ENCODE data around the gene LETMD1.
"Not testable (repeated sequence)": the region's sequence is repeated elsewhere in the genome, so short reads cannot be mapped to it uniquely, and the experiment has no call there.

LETMD1 gene

DNA sequence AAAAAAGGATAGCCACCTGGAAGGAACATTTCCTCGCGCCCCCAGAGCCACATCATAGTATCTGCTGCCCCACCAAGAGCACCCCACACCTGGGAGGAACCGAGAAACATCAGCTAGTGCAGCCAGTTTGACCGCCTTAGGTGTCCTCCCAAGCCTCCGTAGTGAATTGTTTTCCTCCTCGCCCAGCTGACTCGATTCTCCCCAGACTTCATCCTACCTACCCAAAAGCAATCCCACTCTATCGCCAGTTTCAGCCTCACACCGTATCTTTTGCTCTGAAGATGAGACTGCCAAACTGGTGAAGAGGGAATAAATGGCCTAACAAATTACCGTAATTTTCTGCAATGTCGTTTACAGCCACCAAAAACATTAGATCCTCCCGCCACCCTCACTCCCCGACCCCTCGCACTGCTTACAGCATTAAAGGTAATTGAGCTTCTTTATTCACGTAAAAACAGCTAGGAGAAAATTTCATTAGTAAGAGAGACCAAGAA is 20.7 kb upstream of the LETMD1 start:
- no peak for DNase-seq

DNA sequence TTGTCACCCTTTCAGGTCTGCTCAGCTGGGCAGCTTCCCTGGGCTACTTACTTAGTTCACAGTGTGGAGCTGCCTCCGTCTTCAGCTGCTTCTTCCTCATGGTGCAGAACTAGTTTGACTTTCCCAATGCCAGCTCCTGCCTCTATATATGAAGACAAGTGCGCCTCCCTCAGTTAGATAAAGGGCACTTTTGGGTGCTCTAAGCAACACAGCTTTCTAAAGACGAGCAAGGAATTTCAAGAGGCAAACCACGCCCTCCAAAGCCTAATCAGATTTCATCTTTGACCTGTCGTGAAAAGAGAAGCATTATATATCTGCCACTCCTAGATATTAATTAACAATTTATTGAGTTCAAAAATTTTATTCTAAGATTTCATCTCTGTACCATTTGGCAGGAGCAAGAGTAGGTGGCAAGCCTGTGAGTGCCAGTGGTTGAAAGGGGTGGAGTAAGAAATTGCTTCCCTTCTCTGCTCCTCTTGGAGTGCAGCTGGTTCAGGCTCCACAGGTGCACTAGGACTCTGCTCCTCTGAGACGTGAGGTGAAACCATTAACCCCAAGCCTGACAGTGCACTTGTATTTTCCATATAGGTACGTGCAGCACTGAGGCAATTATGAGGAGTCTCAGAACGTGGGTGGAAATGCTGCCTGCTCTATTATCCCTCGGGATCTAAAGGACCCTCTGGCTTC is 19.9 kb upstream of the LETMD1 start:
- peak in 1 of 2 donors; percentile 13 for DNase-seq

DNA sequence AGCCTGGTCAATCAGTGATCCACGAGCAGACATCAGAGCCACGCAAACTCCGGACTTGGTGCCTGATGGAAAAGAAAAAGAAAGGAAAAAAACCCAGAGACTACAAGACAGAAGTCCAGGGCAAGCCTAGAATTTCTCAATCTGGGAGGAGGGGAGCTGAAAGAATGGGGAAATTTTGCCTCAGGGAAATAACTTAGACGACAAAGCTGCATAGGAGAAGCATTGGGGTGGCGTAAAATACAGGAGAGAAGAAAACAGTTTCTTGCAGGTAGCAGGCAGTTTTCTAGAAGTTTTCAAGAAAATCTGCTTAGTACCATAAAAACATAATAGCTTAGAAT is 19.3 kb upstream of the LETMD1 start:
- no peak for DNase-seq

DNA sequence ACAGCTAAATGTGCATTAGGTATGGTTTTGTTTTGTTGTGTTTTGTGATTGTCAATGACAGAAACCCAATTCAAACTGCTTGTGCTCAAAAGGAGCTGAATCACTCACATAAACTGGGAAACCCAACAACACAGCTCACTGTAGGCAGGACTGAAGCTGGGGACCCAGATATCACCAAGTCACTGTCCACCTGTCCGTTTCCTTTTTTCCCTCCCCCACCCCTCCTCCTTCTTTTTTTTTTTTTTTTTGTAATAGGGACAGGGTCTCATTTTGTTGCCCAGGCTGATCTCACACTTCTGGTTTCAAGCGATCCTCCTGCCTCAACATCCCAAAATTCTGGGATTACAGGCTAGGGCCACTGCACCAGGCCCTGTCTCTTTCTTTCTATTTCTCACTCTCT is 15.1 kb upstream of the LETMD1 start:
- no peak for DNase-seq

DNA sequence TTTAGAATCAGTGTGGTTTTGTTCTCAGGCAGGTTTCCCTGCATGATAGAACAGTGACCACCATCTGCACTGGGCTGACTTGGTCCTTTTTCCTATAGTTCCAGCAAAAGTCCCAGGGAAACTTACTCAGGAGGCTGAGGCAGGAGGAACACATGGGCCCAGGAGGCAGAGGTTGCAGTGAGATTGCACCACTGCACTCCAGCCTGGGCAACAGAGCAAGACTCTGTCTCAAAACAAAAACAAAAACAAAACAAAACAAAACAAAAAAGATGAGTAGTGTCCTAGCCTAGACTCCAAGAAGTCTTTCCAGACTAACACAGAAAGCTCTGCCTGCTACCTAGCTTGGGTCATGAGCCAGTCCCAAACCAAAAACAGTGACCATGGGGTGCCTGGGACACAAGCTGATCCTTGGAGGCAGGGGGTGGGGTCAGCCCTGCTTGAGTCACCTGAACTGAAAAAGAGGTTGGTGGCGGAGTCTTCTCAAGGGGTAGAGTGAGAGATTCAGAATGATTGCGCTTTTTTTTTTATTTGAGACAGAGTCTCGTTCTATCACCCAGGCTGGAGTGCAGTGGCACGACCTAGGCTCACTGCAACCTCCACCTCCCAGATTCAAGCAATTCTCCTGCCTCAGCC is 14.6 kb upstream of the LETMD1 start:
- DNase-seq: no peak

DNA sequence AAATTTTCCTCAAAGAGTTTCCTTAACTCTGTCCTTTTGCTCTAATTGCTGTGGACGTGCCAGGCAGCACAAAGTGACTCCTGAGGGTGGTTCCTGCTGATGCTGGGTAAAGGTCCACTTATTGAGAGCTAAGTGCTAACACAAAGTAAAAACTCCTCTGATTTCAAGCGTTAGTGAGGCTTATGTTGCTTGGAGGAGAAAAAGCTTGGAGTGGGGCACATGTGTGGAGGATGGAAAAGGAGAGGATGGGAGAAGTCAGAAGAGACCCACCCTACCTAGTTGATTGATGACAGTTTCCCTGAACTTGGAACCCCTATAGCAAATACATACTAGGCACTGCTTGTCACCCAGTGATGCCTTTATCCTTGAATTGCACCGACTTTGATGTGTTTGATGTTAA is 11.8 kb upstream of the LETMD1 start:
- DNase-seq: no peak

DNA sequence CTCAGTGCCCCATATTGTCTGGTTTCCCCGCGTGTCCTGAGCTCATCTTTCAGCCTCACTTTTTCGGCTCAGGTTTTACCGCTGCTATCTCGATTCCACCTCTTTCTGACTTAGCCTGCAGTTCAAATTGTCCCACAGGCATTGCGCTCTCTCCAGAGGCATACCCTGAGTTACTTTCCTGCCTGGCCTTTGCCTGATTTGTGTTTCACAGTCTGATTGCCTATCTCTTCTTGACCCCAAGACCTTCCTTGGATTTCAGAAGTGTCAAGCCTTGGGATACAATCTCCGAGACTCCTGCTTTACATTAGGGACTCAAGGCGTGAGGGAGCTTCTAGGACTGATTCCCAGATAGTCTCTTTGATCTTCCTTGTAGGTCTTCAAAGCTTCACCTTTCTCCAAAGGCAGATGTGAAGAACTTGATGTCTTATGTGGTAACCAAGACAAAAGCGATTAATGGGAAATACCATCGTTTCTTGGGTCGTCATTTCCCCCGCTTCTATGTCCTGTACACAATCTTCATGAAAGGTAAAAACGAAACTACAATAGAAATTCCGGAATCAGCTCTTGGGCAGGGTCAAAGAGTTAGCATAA is 629 bp downstream of the LETMD1 start:
- no peak for DNase-seq

DNA sequence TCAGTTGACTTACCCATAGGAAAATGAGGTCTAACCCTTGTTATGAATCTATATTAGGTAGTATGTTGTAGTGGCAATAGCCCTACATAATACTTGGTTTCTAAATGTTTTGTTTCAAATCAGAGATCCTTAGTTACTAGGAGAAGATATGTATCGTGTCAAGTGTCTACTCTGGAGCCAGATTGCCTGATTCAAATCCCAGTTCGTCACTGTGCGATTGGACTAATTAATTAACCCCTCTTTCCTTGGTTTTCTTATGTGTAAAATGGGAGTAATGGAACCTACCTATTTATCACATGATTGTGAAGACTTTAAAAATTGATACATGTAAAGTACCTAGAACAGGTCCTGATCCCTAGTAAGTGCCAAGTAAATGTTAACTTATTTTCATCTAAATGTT is 1.4 kb downstream of the LETMD1 start:
- no peak for DNase-seq

DNA sequence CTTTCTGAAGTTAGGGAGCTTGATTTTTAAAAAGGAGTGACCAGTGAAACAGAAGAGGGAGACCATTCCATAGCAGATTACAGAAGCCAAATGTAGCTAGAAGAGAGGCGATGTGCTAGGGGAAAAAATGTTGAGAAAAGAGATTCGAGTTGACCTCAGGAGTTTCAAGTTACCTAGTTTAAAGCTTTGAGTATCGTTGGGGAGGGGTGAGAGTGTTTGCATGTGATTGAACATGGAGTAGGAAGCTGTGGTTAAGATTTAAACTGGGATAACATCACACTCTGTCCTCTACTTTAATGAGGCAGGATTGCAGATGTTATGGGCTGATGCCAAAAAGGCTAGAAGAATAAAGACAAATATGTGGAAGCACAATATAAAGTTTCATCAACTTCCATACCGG is 3.7 kb downstream of the LETMD1 start:
- no peak for DNase-seq

DNA sequence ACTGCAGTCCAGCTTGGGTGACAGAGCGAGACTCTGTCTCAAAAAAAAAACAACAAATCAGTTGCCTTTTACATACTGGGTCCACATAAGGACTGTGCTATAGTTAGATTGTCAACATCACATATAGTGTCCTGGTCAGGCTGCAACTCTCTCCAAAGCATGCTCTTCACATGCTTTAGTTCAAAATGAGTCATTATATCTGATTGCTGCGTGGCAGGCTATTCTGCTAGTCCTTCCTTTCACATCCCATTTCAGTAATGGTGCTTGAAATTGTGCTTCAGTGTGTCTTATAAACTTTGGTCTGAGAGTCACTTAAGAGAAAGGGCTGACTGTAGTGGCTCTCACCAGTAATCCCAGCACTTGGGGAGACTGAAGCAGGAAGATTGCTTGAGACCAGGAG is 6.9 kb downstream of the LETMD1 start:
- DNase-seq: no peak

DNA sequence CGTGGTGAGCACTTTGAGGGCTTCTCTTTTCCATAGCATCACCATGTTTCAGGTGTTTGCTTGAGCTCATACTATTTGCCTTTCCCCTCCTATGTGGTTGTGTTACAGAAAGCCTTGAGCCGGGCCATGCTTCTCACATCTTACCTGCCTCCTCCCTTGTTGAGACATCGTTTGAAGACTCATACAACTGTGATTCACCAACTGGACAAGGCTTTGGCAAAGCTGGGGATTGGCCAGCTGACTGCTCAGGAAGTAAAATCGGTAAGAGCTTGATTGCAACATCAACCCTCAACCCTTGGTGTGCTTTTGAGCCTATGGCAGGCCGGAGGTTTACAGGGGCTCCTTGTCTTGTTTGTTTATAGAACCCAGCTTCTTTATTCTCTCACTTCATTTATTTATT is 8.1 kb downstream of the LETMD1 start:
- DNase-seq: no peak

DNA sequence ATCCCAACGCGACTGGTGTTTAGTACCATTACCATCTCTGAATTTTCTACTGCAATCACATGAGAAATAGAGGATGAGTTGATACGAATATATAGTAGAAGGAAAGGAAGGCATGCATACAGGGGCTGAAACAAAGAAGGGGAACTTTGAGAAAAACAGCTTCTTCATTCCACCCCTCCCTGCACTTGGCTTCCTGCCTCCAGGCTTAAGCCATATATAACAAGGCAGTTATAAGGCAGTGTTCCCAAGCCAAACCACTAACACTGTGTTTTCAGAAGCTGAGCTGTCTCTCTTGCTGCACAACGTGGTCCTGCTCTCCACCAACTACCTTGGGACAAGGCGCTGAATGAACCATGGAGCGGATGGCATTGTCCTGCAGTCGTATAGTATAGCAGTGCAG is 11.0 kb downstream of the LETMD1 start:
- DNase-seq: no peak

DNA sequence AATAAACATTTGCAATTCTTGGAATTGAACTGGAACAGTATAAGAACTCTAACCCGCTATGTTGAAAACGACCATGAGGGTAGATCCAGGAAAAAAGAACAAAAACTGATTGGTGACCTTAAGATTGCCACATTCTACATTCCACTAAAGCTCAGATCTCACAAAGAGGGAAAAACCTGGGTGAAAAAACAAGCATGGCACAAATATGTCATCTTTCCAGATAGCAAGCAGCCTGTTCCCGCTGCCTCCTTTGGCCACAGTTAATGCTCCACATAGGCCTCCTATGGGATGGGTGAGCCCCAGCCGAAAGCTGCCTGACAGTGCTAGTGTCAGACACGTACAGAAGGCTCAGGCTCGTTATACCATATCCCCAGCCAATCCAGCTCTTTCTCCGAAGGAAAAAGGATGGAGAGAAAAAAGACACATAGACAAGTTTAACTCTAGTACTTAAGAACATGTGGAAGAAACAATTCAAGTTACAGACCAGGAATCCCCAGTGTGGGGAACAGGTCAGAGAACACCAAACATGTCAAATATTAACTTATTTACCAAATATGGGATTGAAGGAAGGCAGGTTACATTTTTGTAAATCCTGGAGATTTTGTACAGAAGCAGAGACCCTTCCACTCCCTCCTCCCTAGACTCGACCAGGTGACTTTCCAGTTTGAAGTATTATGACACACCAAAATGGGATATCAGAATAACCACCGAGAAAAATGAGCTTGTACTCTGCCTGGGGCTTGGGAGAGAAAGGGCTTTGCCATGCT is 14.7 kb downstream of the LETMD1 start:
- DNase-seq: no peak

DNA sequence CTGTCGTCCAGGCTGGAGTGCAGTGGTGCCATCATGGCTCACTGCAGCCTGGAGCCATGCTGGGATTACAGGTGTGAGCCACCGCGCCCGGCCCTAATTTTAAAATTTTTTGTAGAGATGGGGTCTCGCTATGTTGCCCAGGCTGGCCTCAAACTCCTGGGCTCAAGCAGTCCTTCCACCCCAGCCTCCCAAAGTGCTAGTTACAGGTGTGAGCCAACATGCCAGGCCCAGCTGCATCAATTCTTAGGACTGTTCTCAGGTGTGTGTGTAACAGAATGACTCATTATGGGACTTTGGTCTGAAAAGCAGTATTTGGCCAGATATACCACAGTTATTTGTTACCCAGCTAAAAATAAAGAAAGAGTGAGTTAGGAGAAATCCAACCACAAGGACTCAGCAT is 17.4 kb downstream of the LETMD1 start:
- DNase-seq: no peak

DNA sequence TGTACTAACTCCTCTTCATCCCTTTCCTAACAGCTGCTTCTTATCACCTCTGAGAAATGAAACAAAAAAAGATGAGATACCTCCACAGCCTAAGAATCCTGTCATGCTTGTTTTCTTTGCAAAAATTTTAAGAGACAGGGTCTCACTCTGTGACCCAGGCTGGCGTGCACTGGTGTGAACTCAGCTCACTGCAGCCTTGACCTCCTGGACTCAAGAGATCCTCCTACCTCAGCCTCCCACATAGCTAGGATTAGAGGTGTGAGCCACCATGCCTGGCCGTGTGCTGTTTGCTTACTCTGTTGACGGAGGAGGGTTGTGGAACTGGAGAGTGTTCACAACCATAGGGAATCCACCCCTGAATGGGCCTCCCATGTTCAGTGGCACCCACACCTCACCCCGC is 19.1 kb downstream of the LETMD1 start:
- DNase-seq: no peak

DNA sequence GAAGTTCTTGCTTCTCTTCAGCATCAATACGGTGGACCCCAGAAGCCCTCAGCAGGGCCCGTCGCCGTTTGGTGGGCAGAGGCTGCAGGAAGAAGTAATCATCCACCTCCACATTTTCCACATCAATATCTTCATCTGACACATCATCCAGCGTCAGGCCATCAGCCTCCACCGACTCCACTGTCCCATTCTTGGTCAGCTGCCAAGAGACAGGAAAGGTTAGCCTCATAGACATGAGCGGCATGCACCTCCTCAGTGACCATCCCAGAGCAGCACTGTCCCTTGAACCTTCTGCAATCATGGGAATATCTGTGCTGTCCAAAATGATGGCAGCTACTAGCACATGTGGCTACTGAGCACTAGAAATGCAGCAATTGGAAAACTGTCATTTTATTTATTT is 19.6 kb downstream of the LETMD1 start:
- no peak for DNase-seq

DNA sequence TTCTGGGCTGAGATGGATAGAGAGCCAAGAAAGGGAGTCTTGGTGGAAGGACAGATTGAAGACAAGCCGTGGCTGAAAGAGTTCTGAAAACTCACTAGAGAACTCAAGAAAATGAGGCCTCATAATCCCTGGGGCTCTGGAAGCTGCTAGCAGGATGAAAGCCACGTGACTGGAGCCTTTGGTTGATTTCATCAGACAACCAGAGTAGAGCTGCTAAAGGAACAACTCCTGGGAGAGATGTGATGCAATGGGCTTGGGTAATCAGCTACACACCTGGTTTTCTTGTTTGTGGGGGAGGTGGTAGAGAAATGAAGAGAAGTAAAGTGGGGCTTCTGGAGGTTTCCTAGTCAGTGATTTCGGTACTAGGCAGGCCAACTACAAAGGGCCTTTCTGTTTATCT is 21.9 kb downstream of the LETMD1 start:
- DNase-seq: no peak

DNA sequence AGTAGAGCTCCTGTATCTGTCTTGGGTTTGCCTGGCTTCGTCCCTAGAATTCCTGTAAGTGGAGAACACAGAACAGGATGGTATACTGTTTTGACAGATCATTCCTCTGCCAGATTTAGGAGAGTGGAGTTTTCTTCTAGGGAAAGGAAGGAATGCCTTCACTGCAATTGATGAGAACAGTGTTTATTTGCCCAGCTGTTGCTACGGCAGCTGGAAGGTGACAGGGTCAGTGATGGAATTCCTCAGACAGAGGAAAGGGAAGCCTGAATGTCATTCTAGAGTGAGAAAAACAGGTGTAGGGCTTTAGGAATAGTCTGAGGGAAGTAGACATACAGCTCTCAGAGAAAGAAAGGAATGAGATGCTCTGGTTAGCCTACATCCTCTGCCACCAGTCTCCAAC is 23.5 kb downstream of the LETMD1 start:
- no peak for DNase-seq

DNA sequence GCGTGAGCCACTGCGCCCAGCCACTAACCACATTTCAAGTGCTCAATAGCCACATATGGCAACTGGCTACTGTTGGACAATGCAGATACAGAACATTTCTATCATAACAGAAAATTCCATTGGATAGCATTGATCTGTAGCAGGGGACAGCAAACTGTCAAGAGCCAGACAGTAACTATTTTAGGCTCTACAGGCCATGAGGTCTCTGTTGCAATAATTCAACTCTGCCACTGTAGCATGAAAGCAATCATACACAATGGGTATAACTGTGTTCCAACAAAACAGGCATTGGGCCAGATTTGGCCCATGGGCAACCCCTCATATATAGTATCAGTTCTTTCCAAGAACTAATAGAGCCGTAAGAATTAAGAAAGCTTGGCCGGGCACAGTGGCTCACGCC is 27.3 kb downstream of the LETMD1 start:
- DNase-seq: no peak

DNA sequence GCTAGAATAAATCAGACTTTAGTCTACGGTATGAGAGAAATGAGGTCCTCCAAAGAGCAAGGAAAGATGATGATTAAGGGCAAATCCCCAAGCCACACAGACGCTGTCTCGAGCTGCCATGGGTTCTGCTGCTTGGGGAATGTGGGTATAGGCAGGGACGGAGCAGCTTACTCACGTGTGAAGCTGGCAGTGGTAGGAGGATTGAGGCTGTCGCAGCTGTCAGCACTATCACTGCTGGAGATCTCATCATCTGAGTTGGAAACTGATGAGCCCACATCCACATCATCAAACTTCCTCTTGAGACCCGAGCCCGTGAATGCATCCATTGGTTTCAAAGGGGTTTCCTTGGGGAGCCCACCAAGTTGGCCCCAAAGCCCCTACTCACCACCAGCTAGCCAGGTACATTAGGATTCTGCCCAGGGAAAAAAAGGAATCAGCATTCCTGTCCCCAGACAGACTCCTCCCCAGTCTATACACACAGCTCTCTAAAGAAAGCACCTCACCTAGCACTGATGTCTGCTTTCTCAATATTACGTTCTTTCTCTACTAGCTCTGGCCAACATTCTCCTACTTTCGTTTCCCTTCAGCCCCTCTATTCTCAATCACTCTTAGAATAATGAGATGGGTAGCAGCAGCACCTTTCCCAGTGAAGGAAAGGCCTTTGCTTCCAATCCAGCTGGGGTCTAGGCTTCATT is 28.3 kb downstream of the LETMD1 start:
- DNase-seq: peak; percentile 8 to 10

DNA sequence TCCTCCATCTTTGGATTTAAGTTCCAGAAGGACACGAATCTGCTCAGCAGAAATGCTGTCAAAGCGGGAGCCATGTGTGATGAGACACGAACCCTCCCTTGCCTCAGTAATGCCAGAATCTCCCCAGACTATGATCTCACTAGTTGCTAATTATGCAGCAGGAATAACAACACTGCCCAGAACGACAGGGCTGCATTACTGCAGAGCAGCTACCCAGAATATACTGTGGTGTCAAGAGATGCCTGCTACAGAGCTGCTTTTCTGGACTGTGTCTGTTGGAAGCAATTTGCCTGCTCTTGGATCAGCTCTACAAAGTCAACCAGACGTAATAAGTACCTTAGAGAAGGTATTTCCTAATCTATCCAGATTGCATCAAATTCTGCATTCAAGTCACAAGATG is 29.8 kb downstream of the LETMD1 start:
- DNase-seq: no peak

DNA sequence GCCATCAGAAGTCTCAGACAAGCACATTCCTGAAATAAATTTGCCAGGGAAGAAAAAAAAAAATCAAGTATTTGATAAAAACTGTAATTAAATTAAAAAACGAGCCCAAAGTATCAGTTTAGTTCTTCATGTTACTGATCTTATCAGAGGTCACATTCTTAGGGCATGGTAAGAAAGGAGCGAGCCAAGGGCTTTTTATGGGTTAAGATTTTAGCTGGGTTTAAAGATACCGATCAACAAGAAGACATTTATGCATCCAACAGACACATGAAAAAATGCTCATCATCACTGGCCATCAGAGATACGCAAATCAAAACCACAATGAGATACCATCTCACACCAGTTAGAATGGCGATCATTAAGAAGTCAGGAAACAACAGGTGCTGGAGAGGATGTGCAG is 30.2 kb downstream of the LETMD1 start:
- not testable (repeated sequence) for DNase-seq

DNA sequence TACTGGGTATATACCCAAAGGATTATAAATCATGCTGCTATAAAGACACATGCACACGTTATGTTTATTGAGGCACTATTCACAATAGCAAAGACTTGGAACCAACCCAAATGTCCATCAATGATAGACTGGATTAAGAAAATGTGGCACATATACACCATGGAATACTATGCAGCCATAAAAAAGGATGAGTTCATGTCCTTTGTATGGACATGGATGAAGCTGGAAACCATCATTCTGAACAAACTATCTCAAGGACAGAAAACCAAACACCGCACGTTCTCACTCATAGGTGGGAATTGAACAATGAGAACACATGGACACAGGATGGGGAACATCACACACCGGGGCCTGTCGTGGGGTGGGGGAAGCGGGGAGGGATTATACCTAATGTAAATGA is 30.7 kb downstream of the LETMD1 start:
- not testable (repeated sequence) for DNase-seq
